Embryonic facial prominence (tissue), 1 donor: ENCODE data around the gene UGT1A3.
"Not testable (repeated sequence)": the region's sequence is repeated elsewhere in the genome, so short reads cannot be mapped to it uniquely, and the experiment has no call there.

Experiments
- DNase-seq: peaks from one replicate; pipeline ENCODE4 v3.0.0-alpha.2; 2016; ENCODE audit errors: extremely low spot score

Gene UGT1A3

GRCh38 chr2:233707940-233708644 is 20.8 kb upstream of the UGT1A3 start:
- no peak for DNase-seq

- DNase-seq, result no peak
Observed at GRCh38 chr2:233708942-233709341, 19.9 kb upstream of the UGT1A3 start.

- DNase-seq, result no peak
Observed at GRCh38 chr2:233711312-233712008, 17.4 kb upstream of the UGT1A3 start.

- DNase-seq, result no peak
Observed at GRCh38 chr2:233712611-233713261, 16.1 kb upstream of the UGT1A3 start, which contains the start of gene UGT1A5. Gene UGT1A5, plus strand, starts transcription at chr2:233712907. Its CDS starts 85 bp downstream, at chr2:233712992.

- DNase-seq, result no peak
Observed at GRCh38 chr2:233713262-233713615, 15.6 kb upstream of the UGT1A3 start.

- DNase-seq, result no peak
Observed at GRCh38 chr2:233714121-233714520, 14.7 kb upstream of the UGT1A3 start.

GRCh38 chr2:233718552-233718951 is 10.3 kb upstream of the UGT1A3 start, which contains the start of gene UGT1A4:
Gene UGT1A4, plus strand, starts transcription at chr2:233718736. Its CDS starts 85 bp downstream, at chr2:233718821.
- DNase-seq, result no peak

GRCh38 chr2:233736868-233737653 is 8.2 kb downstream of the UGT1A3 start:
- not testable (repeated sequence) for DNase-seq

GRCh38 chr2:233740870-233741269 is 12.0 kb downstream of the UGT1A3 start:
- DNase-seq, result no peak

- no peak for DNase-seq
Observed at GRCh38 chr2:233743464-233744259, 14.8 kb downstream of the UGT1A3 start.

- DNase-seq, result no peak
Observed at GRCh38 chr2:233745073-233745755, 16.4 kb downstream of the UGT1A3 start.

GRCh38 chr2:233745838-233746237 is 17.0 kb downstream of the UGT1A3 start:
- DNase-seq, result not testable (repeated sequence)

GRCh38 chr2:233746475-233747282 is 17.8 kb downstream of the UGT1A3 start:
- no peak for DNase-seq

GRCh38 chr2:233747283-233747544 is 18.4 kb downstream of the UGT1A3 start:
- no peak for DNase-seq

- DNase-seq, result not testable (repeated sequence)
Observed at GRCh38 chr2:233750689-233751088, 21.8 kb downstream of the UGT1A3 start.

- DNase-seq, result not testable (repeated sequence)
Observed at GRCh38 chr2:233751212-233752009, 22.6 kb downstream of the UGT1A3 start.

- no peak for DNase-seq
Observed at GRCh38 chr2:233754872-233755611, 26.2 kb downstream of the UGT1A3 start.

- no peak for DNase-seq
Observed at GRCh38 chr2:233756429-233757081, 27.7 kb downstream of the UGT1A3 start.
